GM19328 (cell line): ENCODE results near the gene CTBP2.

Experiments
- ATAC-seq: cut with Tn5 transposase; IDR thresholded peaks from one replicate; pipeline ENCODE4 v1.9.1; 2021; ENCODE audit warnings: mild to moderate bottlenecking, moderate library complexity; ENCODE audit not compliant: unreplicated experiment

The CTBP2 gene

GRCh38 chr10:124987788-124988187, 172.6 kb downstream of the CTBP2 start:
- ATAC-seq = no peak

- ATAC-seq = no peak
These were observed 175.2 kb downstream of the CTBP2 start for GRCh38 chr10:124985162-124985561.

- ATAC-seq = no peak
These were observed 176.0 kb downstream of the CTBP2 start for GRCh38 chr10:124984376-124984775.

GRCh38 chr10:124983321-124983720, 177.0 kb downstream of the CTBP2 start:
- ATAC-seq = no peak

GRCh38 chr10:124978376-124978725, 182.0 kb downstream of the CTBP2 start:
- ATAC-seq = no peak

- no peak for ATAC-seq
These were observed 182.6 kb downstream of the CTBP2 start for GRCh38 chr10:124977648-124978375.

GRCh38 chr10:124977161-124977560, 183.2 kb downstream of the CTBP2 start:
- ATAC-seq = no peak

- ATAC-seq = no peak
These were observed 184.3 kb downstream of the CTBP2 start for GRCh38 chr10:124975977-124976514.

- no peak for ATAC-seq
These were observed 186.2 kb downstream of the CTBP2 start for GRCh38 chr10:124974131-124974530.

- no peak for ATAC-seq
These were observed 187.7 kb downstream of the CTBP2 start for GRCh38 chr10:124972637-124973036.

GRCh38 chr10:124971276-124971675, 189.1 kb downstream of the CTBP2 start:
- no peak for ATAC-seq

GRCh38 chr10:124967255-124967654, 193.1 kb downstream of the CTBP2 start:
- ATAC-seq = no peak

GRCh38 chr10:124966008-124966407, 194.4 kb downstream of the CTBP2 start:
- ATAC-seq = no peak

- no peak for ATAC-seq
These were observed 196.3 kb downstream of the CTBP2 start for GRCh38 chr10:124963866-124964720.

GRCh38 chr10:124962421-124962820, 197.9 kb downstream of the CTBP2 start:
- no peak for ATAC-seq

GRCh38 chr10:124961248-124961570, 199.2 kb downstream of the CTBP2 start:
- no peak for ATAC-seq

GRCh38 chr10:124959564-124959963, 200.8 kb downstream of the CTBP2 start:
- ATAC-seq = no peak

GRCh38 chr10:124957404-124957947, 202.9 kb downstream of the CTBP2 start:
- no peak for ATAC-seq

- ATAC-seq = no peak
These were observed 203.6 kb downstream of the CTBP2 start for GRCh38 chr10:124956764-124957163.

- ATAC-seq = no peak
These were observed 204.5 kb downstream of the CTBP2 start for GRCh38 chr10:124955868-124956267.

GRCh38 chr10:124955243-124955642, 205.1 kb downstream of the CTBP2 start:
- no peak for ATAC-seq

- ATAC-seq = no peak
These were observed 206.9 kb downstream of the CTBP2 start for GRCh38 chr10:124953421-124953820.
